GM21786 (cell line): Measurements from ENCODE around the gene CAMK1D.

Experiments
- ATAC-seq: cut with Tn5 transposase; IDR thresholded peaks from one replicate; pipeline ENCODE4 v1.9.1; 2021; ENCODE audit not compliant: unreplicated experiment

The CAMK1D gene

GRCh38 chr10:12780634-12781601 lies 431.6 kb downstream of the CAMK1D start:
- no peak for ATAC-seq

- no peak for ATAC-seq
These were observed 432.6 kb downstream of the CAMK1D start for GRCh38 chr10:12781976-12782375.

GRCh38 chr10:12782537-12782936 lies 433.2 kb downstream of the CAMK1D start:
- ATAC-seq = no peak

- ATAC-seq = no peak
These were observed 433.9 kb downstream of the CAMK1D start for GRCh38 chr10:12783293-12783692.

GRCh38 chr10:12784646-12785045 lies 435.3 kb downstream of the CAMK1D start:
- no peak for ATAC-seq

GRCh38 chr10:12785415-12785831 lies 436.1 kb downstream of the CAMK1D start:
- no peak for ATAC-seq

- no peak for ATAC-seq
These were observed 437.9 kb downstream of the CAMK1D start for GRCh38 chr10:12787297-12787696.

GRCh38 chr10:12788277-12788676 lies 438.9 kb downstream of the CAMK1D start:
- no peak for ATAC-seq

GRCh38 chr10:12790270-12790669 lies 440.9 kb downstream of the CAMK1D start:
- no peak for ATAC-seq

- no peak for ATAC-seq
These were observed 442.4 kb downstream of the CAMK1D start for GRCh38 chr10:12791728-12792127.

GRCh38 chr10:12792889-12793556 lies 443.7 kb downstream of the CAMK1D start:
- no peak for ATAC-seq

GRCh38 chr10:12795315-12796110 lies 446.2 kb downstream of the CAMK1D start:
- no peak for ATAC-seq

GRCh38 chr10:12796401-12797160 lies 447.2 kb downstream of the CAMK1D start:
- ATAC-seq = no peak

GRCh38 chr10:12797471-12798262 lies 448.3 kb downstream of the CAMK1D start:
- no peak for ATAC-seq

GRCh38 chr10:12799144-12799543 lies 449.8 kb downstream of the CAMK1D start:
- no peak for ATAC-seq

GRCh38 chr10:12799714-12800113 lies 450.4 kb downstream of the CAMK1D start:
- no peak for ATAC-seq

GRCh38 chr10:12800302-12800701 lies 451.0 kb downstream of the CAMK1D start:
- no peak for ATAC-seq

- ATAC-seq = no peak
These were observed 452.1 kb downstream of the CAMK1D start for GRCh38 chr10:12801214-12802087.

- no peak for ATAC-seq
These were observed 454.4 kb downstream of the CAMK1D start for GRCh38 chr10:12803776-12804175.
